K562 (cell line): ENCODE data around the gene ADCYAP1. TPM values are rescaled to one million over a fixed set of nuclear protein-coding genes. Genes with fewer than 3 reads are reported as not detected.

Source experiments
- ATAC-seq: fragments of 200-7000 bp; cut with Tn5 transposase; 3 replicates; pipeline ENCODE4 v1.9.1; 2020; ENCODE audit warnings: moderate library complexity
- BruUV-seq: library from RNA; stranded (reverse); fragments of 400-500 nt; replicated peaks from 2 replicates; lab custom pipeline; 2021; lab: Mats Ljungman, UMichigan
- CTCF ChIA-PET: fragments of 300-600 bp; formaldehyde crosslinking; extraction: SDS; loops from one replicate; lab custom pipeline; 2021; ENCODE audit warnings: low intra/inter-chr PET ratio; lab: Yijun Ruan, JAX
- POLR2A ChIA-PET: fragments of 300-600, 350-650 bp; sonication (Branson Sonifier 250); formaldehyde crosslinking; extraction: SDS; loops from one replicate; lab custom pipeline; 2021; ENCODE audit warnings: antibody characterized with exemption, inconsistent platforms; lab: Yijun Ruan, JAX
- DNase-seq, 4 experiments: peaks; one replicate each; pipeline versions ENCODE4 v3.0.0 to v3.0.0-alpha.2; 2011 to 2018; ENCODE audit warnings: low spot score in 3 of 4, mixed read lengths in 3 of 4; ENCODE audit errors: extremely low read depth in 1 of 4
- FAIRE-seq: peaks from 2 replicates; lab custom pipeline; 2011; peaks lifted over from hg19 to GRCh38; lab: Jason Lieb, UNC
- H2AFZ ChIP-seq: 2 replicates; pipeline ENCODE4 v1.6.0; 2011; ENCODE audit warnings: low read depth, low read length, control low read depth, inconsistent platforms
- H3K27ac ChIP-seq: fragments of 200-600 bp; 3 replicates; pipeline ENCODE4 v1.8.0; 2011; ENCODE audit warnings: low read depth, mild to moderate bottlenecking, control low read depth, inconsistent platforms, low read length, moderate library complexity, mixed read lengths; ENCODE audit errors: extremely low read depth
- H3K27me3 ChIP-seq, 2 experiments: fragments of 300-600 bp in 1 of 2; 2 replicates in 1 of 2; 3 replicates in 1 of 2; pipeline versions ENCODE4 v1.6.0 to v1.8.0; 2011; ENCODE audit warnings: inconsistent platforms in 2 of 2, low read length in 2 of 2, mild to moderate bottlenecking in 1 of 2, mixed read lengths in 1 of 2, moderate library complexity in 1 of 2; ENCODE audit not compliant: control insufficient read depth in 2 of 2, insufficient read depth in 2 of 2
- H3K36me3 ChIP-seq: fragments of 300-600 bp; 3 replicates; pipeline ENCODE4 v1.8.0; 2011; ENCODE audit warnings: mild to moderate bottlenecking, low read length, inconsistent platforms; ENCODE audit not compliant: control insufficient read depth, insufficient read depth
- H3K4me1 ChIP-seq, 2 experiments: fragments of 200-600 bp in 1 of 2; replicated peaks in 1 of 2; 2 replicates in 1 of 2; 3 replicates in 1 of 2; pipeline versions ENCODE4 v1.5.1 to v1.8.0; 2011; ENCODE audit warnings: inconsistent platforms in 2 of 2, low read length in 2 of 2, mild to moderate bottlenecking in 1 of 2, mixed read lengths in 1 of 2, moderate library complexity in 1 of 2; ENCODE audit not compliant: control insufficient read depth in 2 of 2, insufficient read depth in 2 of 2
- H3K4me2 ChIP-seq: 2 replicates; pipeline ENCODE4 v1.6.1; 2011; ENCODE audit warnings: low read length, control low read depth, inconsistent platforms, mixed read lengths; ENCODE audit not compliant: insufficient read depth
- H3K4me3 ChIP-seq: fragments of 200-600 bp; sonication (generic), shearing (Covaris generic); 2 replicates; pipeline ENCODE4 v1.5.1; 2016; ENCODE audit warnings: control low read depth, inconsistent platforms
- H3K79me2 ChIP-seq: fragments of 200-600 bp; 3 replicates; pipeline ENCODE4 v1.8.0; 2011; ENCODE audit warnings: low read length, inconsistent platforms; ENCODE audit not compliant: control insufficient read depth, insufficient read depth
- H3K9ac ChIP-seq, 2 experiments: 2 replicates each; pipeline versions ENCODE4 v1.6.0 to v1.6.1; 2011; ENCODE audit warnings: low read depth in 2 of 2, low read length in 2 of 2, control low read depth in 1 of 2, inconsistent platforms in 1 of 2, mild to moderate bottlenecking in 1 of 2, mixed read lengths in 1 of 2; ENCODE audit not compliant: insufficient read depth in 1 of 2
- H3K9me1 ChIP-seq: one replicate; pipeline ENCODE4 v1.6.0; 2011; ENCODE audit warnings: inconsistent platforms, mild to moderate bottlenecking, low read length, moderate library complexity; ENCODE audit not compliant: control insufficient read depth, insufficient read depth
- H3K9me3 ChIP-seq: replicated peaks from 2 replicates; pipeline ENCODE4 v1.5.1; 2011; ENCODE audit warnings: low read depth, low read length, inconsistent platforms; ENCODE audit not compliant: control insufficient read depth, insufficient read depth
- H4K20me1 ChIP-seq: replicated peaks from 2 replicates; pipeline ENCODE4 v1.6.1; 2011; ENCODE audit warnings: low read length, inconsistent platforms, mixed read lengths; ENCODE audit not compliant: control insufficient read depth, insufficient read depth
- AFF1 ChIP-seq, 2 experiments: fragments of 450-650 bp; IDR thresholded peaks; 2 replicates each; pipeline ENCODE4 v1.6.1; 2018; ENCODE audit warnings: mild to moderate bottlenecking in 2 of 2, low read depth in 1 of 2; ENCODE audit not compliant: partially characterized antibody in 2 of 2
- ATF7 ChIP-seq: fragments of 450-650 bp; IDR thresholded peaks from 2 replicates; pipeline ENCODE4 v1.7.1; 2014; ENCODE audit warnings: mild to moderate bottlenecking, moderate library complexity
- CBX8 ChIP-seq: fragments of 200-600 bp; sonication (generic); IDR thresholded peaks from 2 replicates; pipeline ENCODE4 v1.6.1; 2012; ENCODE audit warnings: borderline replicate concordance, mixed run types, low read depth, mild to moderate bottlenecking, moderate library complexity, mixed read lengths, low read length, control low read depth, inconsistent platforms; ENCODE audit not compliant: poor library complexity, severe bottlenecking; ENCODE audit errors: extremely low read depth
- FOXP1 ChIP-seq: sonication (generic); formaldehyde crosslinking; IDR thresholded peaks from 2 replicates; pipeline ENCODE4 v1.8.0; 2022; ENCODE audit warnings: mild to moderate bottlenecking, missing genetic modification reagents
- GATAD2A ChIP-seq: fragments of 450-650 bp; IDR thresholded peaks from 2 replicates; pipeline ENCODE4 v1.6.1; 2017
- MAFK ChIP-seq: IDR thresholded peaks from 2 replicates; pipeline ENCODE4 v1.6.1; 2011; ENCODE audit warnings: low read length, improper control_type of control experiment
- NR1H2 ChIP-seq: sonication (generic); formaldehyde crosslinking; IDR thresholded peaks from 2 replicates; pipeline ENCODE4 v1.4.0; 2020; ENCODE audit warnings: mild to moderate bottlenecking, missing genetic modification reagents
- PML ChIP-seq: IDR thresholded peaks from 2 replicates; pipeline ENCODE4 v1.6.1; 2012; ENCODE audit warnings: low read length, inconsistent platforms
- RNF2 ChIP-seq: sonication (generic); IDR thresholded peaks from 2 replicates; pipeline ENCODE4 v1.6.1; 2016
- ZNF41 ChIP-seq: fragments of 250-450 bp; sonication (Bioruptor Pico); conservative IDR thresholded peaks from 2 replicates; pipeline ENCODE4 v1.4.0; 2020; ENCODE audit warnings: mild to moderate bottlenecking
- ZNF436 ChIP-seq: fragments of 250-450, 450-650 bp; sonication (Bioruptor Pico); formaldehyde crosslinking; IDR thresholded peaks from 2 replicates; pipeline ENCODE4 v1.7.0; 2020; ENCODE audit warnings: mild to moderate bottlenecking
- WGBS: fragments of 100-300 bp; shearing (Covaris generic); methylation state at CpG from one replicate; pipeline ENCODE4 v1.1.6; 2016; ENCODE audit warnings: low coverage, mixed read lengths; ENCODE audit not compliant: insufficient coverage; ENCODE audit errors: missing lambda C conversion rate; 5-methylcytosine and 5-hydroxymethylcytosine counted together
- in situ Hi-C: fragments of 300-500 bp; cut with MboI; formaldehyde crosslinking; loops from 4 replicates; pipeline ENCODE4 v1.15.0; 2018; ENCODE audit warnings: inconsistent platforms, mixed read lengths
- intact Hi-C: fragments of 100-400 bp; cut with micrococcal nuclease; formaldehyde crosslinking; loops from 2 replicates; pipeline ENCODE4 v1.14.2; 2022
- polyA plus RNA-seq, 8 experiments: library from polyadenylated mRNA; depleted of rRNA in 4 of 8; stranded (reverse) in 5 of 8; unstranded in 3 of 8; fragments of >200 nt; fragmentation: Nextera tagmentation in 2 of 8; fragmentation: Illumina TruSeq in 1 of 8; extraction: Ambion mirVana in 2 of 8; extraction: Trizol in 1 of 8; gene quantifications; 2 replicates each; pipeline versions ENCODE4 v1.2.1 to v1.2.3, GENCODE V29; 2011 to 2014; ENCODE audit warnings: inconsistent platforms in 1 of 8, missing spikeins in 1 of 8
- total RNA-seq, 7 experiments: library from RNA; depleted of rRNA in 6 of 7; stranded (reverse); fragments of >200 nt in 6 of 7; fragmentation: Illumina TruSeq in 2 of 7; extraction: Trizol in 2 of 7; gene quantifications; 2 replicates each; pipeline versions ENCODE4 v1.2.1 to v1.2.3, GENCODE V29; 2011 to 2021; ENCODE audit warnings: low replicate concordance in 1 of 7
- TF ChIP-seq, protein P1 (sequence below), 2 experiments: fragments of 450-650 bp in 1 of 2; sonication (generic) in 1 of 2; formaldehyde crosslinking in 1 of 2; IDR thresholded peaks in 1 of 2; conservative IDR thresholded peaks in 1 of 2; 2 replicates each; pipeline versions ENCODE4 v1.6.1 to v1.8.1; 2016 to 2023; ENCODE audit warnings: mild to moderate bottlenecking in 2 of 2, moderate library complexity in 2 of 2, inconsistent platforms in 1 of 2, missing genetic modification reagents in 1 of 2

The ADCYAP1 gene
- total and polyA plus RNA-seq, 9 of the 15 experiments (the other 6 are each of a cell fraction or from before 2014, with no cell fraction given) = 0.03 TPM; not detected in 8

- TF ChIP-seq AFF1 (IDR thresholded peaks at IDR 0.05; ENCODE audit: low read depth in 1 of 2, partially characterized antibody in 2 of 2) (no peak), GATAD2A (no peak)
Measured at GRCh38 chr18:936941-937340, 32.3 kb downstream of the ADCYAP1 start (continued).

DNA sequence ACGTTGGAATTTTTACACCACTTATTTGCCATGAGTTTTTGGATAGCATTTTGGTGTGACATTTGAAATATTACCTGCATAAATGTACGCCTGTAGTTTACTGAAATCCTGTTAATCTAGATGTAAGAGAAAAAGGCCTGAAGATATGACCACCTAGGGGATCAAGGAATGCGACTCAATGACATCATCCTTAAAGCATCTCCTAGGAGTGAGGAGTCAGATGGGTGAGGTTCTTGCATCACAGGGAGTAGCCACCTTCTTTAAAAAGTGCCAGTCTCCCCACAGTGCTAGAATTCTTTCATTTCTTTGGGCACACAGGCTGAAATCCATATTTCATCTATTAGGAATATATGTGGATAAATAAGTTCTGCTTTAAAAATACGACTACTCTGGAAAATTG, 34.5 kb downstream of the ADCYAP1 start:
- POLR2A ChIA-PET = no interaction called here
- H3K36me3 ChIP-seq = no peaks in the 10 kb centered on the region
- CTCF ChIA-PET = no interaction called here
- no TSS peak for BruUV-seq
- FAIRE-seq (no peak), ATAC-seq (no peak), DNase-seq (no peak)
- no peak overlapping the region for H3K27ac ChIP-seq
- TF ChIP-seq MAFK = no peak
- no peak for TF ChIP-seq CBX8
- TF ChIP-seq, protein P1, sequence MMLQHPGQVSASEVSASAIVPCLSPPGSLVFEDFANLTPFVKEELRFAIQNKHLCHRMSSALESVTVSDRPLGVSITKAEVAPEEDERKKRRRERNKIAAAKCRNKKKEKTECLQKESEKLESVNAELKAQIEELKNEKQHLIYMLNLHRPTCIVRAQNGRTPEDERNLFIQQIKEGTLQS (IDR thresholded peaks at IDR 0.05) = peak; percentile 63
- TF ChIP-seq, protein P1 (CRISPR knock-in tag; conservative IDR thresholded peaks at IDR 0.05) = no peak
- TF ChIP-seq NR1H2 (CRISPR knock-in tag) = no peak
- TF ChIP-seq ZNF41 (CRISPR knock-in tag) = no peak
- TF ChIP-seq PML = no peak
- TF ChIP-seq RNF2 = no peak
- TF ChIP-seq ATF7 = peak; percentile 48; the same call in 1 of the 2 replicates
- no peak for TF ChIP-seq ZNF436 (CRISPR knock-in tag)
- TF ChIP-seq FOXP1 = no peak
- no peak overlapping the region for H3K4me3 ChIP-seq
- H3K9me3 ChIP-seq = no peaks in the 10 kb centered on the region
- no peaks in the 10 kb centered on the region for H3K4me1 ChIP-seq
- peaks cover 8 to 13% of the 10 kb centered on the region in 2 experiments; a peak in 4 of 5 replicates for H3K27me3 ChIP-seq
- no peaks in the 10 kb centered on the region for H4K20me1 ChIP-seq
- intact Hi-C loops (no loop called here), in situ Hi-C loops (no loop called here)
- no peak overlapping the region for H3K9ac ChIP-seq
- H3K4me2 ChIP-seq = no peak overlapping the region
- H2AFZ ChIP-seq = no peak overlapping the region
- H3K9me1 ChIP-seq = no peaks in the 10 kb centered on the region
- no peaks in the 10 kb centered on the region for H3K79me2 ChIP-seq
- 1% methylated on average over 4 of the region's 4 CpGs for WGBS
